SK-N-SH (cell line): ENCODE results near the gene CYP2D6. TPM values are rescaled to one million over a fixed set of nuclear protein-coding genes. Genes with fewer than 3 reads are reported as not detected.

Source experiments
- CTCF ChIA-PET: fragments of 300-600, 350-600 bp; formaldehyde crosslinking; extraction: SDS; loops from one replicate; lab custom pipeline; 2021; lab: Yijun Ruan, JAX
- POLR2A ChIA-PET: fragments of 350-600 bp; sonication (Branson Sonifier 250); formaldehyde crosslinking; extraction: SDS; loops from one replicate; lab custom pipeline; 2020; ENCODE audit warnings: antibody characterized with exemption, inconsistent platforms; lab: Yijun Ruan, JAX
- DNase-seq: peaks from one replicate; pipeline ENCODE4 v3.0.0; 2012
- H2AFZ ChIP-seq: fragments of 200-600 bp; sonication (generic); 2 replicates; pipeline ENCODE4 v1.8.1; 2016; ENCODE audit warnings: antibody characterized with exemption, mild to moderate bottlenecking, low read depth
- H3F3A ChIP-seq: fragments of 200-600 bp; sonication (generic); replicated peaks from 2 replicates; pipeline ENCODE3; 2016; ENCODE audit warnings: antibody characterized with exemption, mild to moderate bottlenecking; ENCODE audit not compliant: insufficient read depth
- H3K27ac ChIP-seq, 2 experiments: fragments of 200-500 bp in 1 of 2; fragments of 200-600 bp in 1 of 2; sonication (Bioruptor generic) in 1 of 2; sonication (generic), shearing (Covaris generic) in 1 of 2; 2 replicates each; pipeline versions ENCODE4 v1.5.1 to v1.6.1; 2014 to 2016; ENCODE audit warnings: low read depth in 2 of 2, inconsistent platforms in 1 of 2, low read length in 1 of 2, mild to moderate bottlenecking in 1 of 2, mixed read lengths in 1 of 2
- H3K27me3 ChIP-seq: fragments of 200-600 bp; sonication (generic), shearing (Covaris generic); 2 replicates; pipeline ENCODE4 v1.6.1; 2016; ENCODE audit warnings: mixed run types; ENCODE audit not compliant: insufficient read depth
- H3K36me3 ChIP-seq, 2 experiments: fragments of 200-500 bp in 1 of 2; fragments of 200-600 bp in 1 of 2; sonication (Bioruptor generic) in 1 of 2; sonication (generic) in 1 of 2; replicated peaks in 1 of 2; 2 replicates each; pipeline versions ENCODE3 to v1.5.1; 2014 to 2016; ENCODE audit warnings: low read length in 1 of 2, mild to moderate bottlenecking in 1 of 2; ENCODE audit not compliant: insufficient read depth in 2 of 2, control insufficient read depth in 1 of 2
- H3K4me1 ChIP-seq, 2 experiments: fragments of 200-500 bp in 1 of 2; fragments of 200-600 bp in 1 of 2; sonication (Bioruptor generic) in 1 of 2; sonication (generic), shearing (Covaris generic) in 1 of 2; 2 replicates each; pipeline versions ENCODE4 v1.5.1 to v1.6.1; 2014 to 2016; ENCODE audit warnings: low read depth in 1 of 2, low read length in 1 of 2, mixed run types in 1 of 2; ENCODE audit not compliant: insufficient read depth in 2 of 2, control insufficient read depth in 1 of 2
- H3K4me2 ChIP-seq: fragments of 200-600 bp; sonication (generic), shearing (Covaris generic); 2 replicates; pipeline ENCODE4 v1.6.1; 2017; ENCODE audit warnings: mixed run types
- H3K4me3 ChIP-seq, 2 experiments: fragments of 200-500 bp in 1 of 2; fragments of 200-600 bp in 1 of 2; sonication (Bioruptor generic) in 1 of 2; sonication (generic), shearing (Covaris generic) in 1 of 2; 2 replicates each; pipeline versions ENCODE4 v1.5.1 to v1.8.1; 2014 to 2016; ENCODE audit warnings: low read depth in 2 of 2, inconsistent platforms in 1 of 2, low read length in 1 of 2, mild to moderate bottlenecking in 1 of 2, mixed read lengths in 1 of 2, moderate library complexity in 1 of 2
- H3K79me2 ChIP-seq: fragments of 200-600 bp; sonication (generic); 2 replicates; pipeline ENCODE4 v1.8.1; 2017; ENCODE audit warnings: mild to moderate bottlenecking; ENCODE audit not compliant: insufficient read depth
- H3K9ac ChIP-seq: fragments of 200-600 bp; sonication (generic); 2 replicates; pipeline ENCODE4 v1.6.1; 2017; ENCODE audit warnings: mixed run types
- H3K9me2 ChIP-seq: fragments of 200-600 bp; sonication (generic); 2 replicates; pipeline ENCODE4 v1.6.1; 2017; ENCODE audit warnings: mixed run types
- H3K9me3 ChIP-seq: fragments of 200-600 bp; sonication (generic); 2 replicates; pipeline ENCODE4 v1.6.1; 2017; ENCODE audit warnings: mixed run types, mild to moderate bottlenecking, moderate library complexity
- H4K20me1 ChIP-seq: fragments of 200-600 bp; sonication (generic); 2 replicates; pipeline ENCODE4 v1.6.1; 2017; ENCODE audit warnings: mild to moderate bottlenecking, mixed run types; ENCODE audit not compliant: insufficient read depth
- CHD2 ChIP-seq: fragments of 150-350 bp; IDR thresholded peaks from 2 replicates; pipeline ENCODE4 v1.6.1; 2018; ENCODE audit warnings: low read length; ENCODE audit not compliant: partially characterized antibody
- ELF1 ChIP-seq: IDR thresholded peaks from 2 replicates; pipeline ENCODE4 v1.4.0; 2012
- EP300 ChIP-seq, 2 experiments: IDR thresholded peaks; 2 replicates each; pipeline versions ENCODE4 v1.4.0 to v1.6.1; 2012; ENCODE audit warnings: borderline replicate concordance in 1 of 2, low read depth in 1 of 2, low read length in 1 of 2
- GABPA ChIP-seq: IDR thresholded peaks from 2 replicates; pipeline ENCODE4 v1.4.0; 2012; ENCODE audit warnings: low read depth, mild to moderate bottlenecking
- GATA2 ChIP-seq: sonication (generic); formaldehyde crosslinking; IDR thresholded peaks from 2 replicates; pipeline ENCODE4 v1.5.0; 2020; ENCODE audit warnings: mild to moderate bottlenecking, missing genetic modification reagents
- IRF3 ChIP-seq: fragments of 150-350 bp; IDR thresholded peaks from 2 replicates; pipeline ENCODE4 v1.6.1; 2016; ENCODE audit warnings: mild to moderate bottlenecking, low read depth, low read length
- MAX ChIP-seq: IDR thresholded peaks from 2 replicates; pipeline ENCODE4 v1.4.0; 2012; ENCODE audit warnings: low read depth
- NFIC ChIP-seq: IDR thresholded peaks from 2 replicates; pipeline ENCODE4 v1.4.0; 2012; ENCODE audit warnings: borderline replicate concordance
- POLR2AphosphoS5 ChIP-seq: IDR thresholded peaks from 2 replicates; pipeline ENCODE4 v1.6.1; 2012; ENCODE audit warnings: low read depth, low read length
- RAD21 ChIP-seq: IDR thresholded peaks from 2 replicates; pipeline ENCODE4 v1.6.1; 2012; ENCODE audit warnings: mild to moderate bottlenecking, low read length
- RCOR1 ChIP-seq: fragments of 150-350 bp; IDR thresholded peaks from 2 replicates; pipeline ENCODE4 v1.6.1; 2017; ENCODE audit warnings: antibody characterized with exemption, low read length
- RXRA ChIP-seq: IDR thresholded peaks from 2 replicates; pipeline ENCODE4 v1.4.0; 2012; ENCODE audit warnings: low read depth, mild to moderate bottlenecking, borderline replicate concordance
- SIN3A ChIP-seq: IDR thresholded peaks from 2 replicates; pipeline ENCODE4 v1.6.1; 2012; ENCODE audit warnings: low read depth, mild to moderate bottlenecking, low read length, moderate library complexity, borderline replicate concordance
- SMC3 ChIP-seq: IDR thresholded peaks from 2 replicates; pipeline ENCODE4 v1.6.1; 2012; ENCODE audit warnings: low read depth, low read length, improper control_type of control experiment
- TAF1 ChIP-seq: IDR thresholded peaks from 2 replicates; pipeline ENCODE4 v1.6.1; 2012; ENCODE audit warnings: low read depth, mild to moderate bottlenecking, low read length, moderate library complexity, borderline replicate concordance
- USF1 ChIP-seq: IDR thresholded peaks from 2 replicates; pipeline ENCODE4 v1.4.0; 2012; ENCODE audit warnings: low read depth, borderline replicate concordance
- USF2 ChIP-seq: fragments of 150-350 bp; IDR thresholded peaks from 2 replicates; pipeline ENCODE4 v1.6.1; 2017; ENCODE audit warnings: antibody characterized with exemption, low read length, low read depth, borderline replicate concordance
- YY1 ChIP-seq: IDR thresholded peaks from 2 replicates; pipeline ENCODE4 v1.4.0; 2012; ENCODE audit warnings: low read depth, mild to moderate bottlenecking
- WGBS: methylation state at CpG from one replicate; pipeline ENCODE4 v1.1.6; 2017; ENCODE audit warnings: low lambda C conversion rate; 5-methylcytosine and 5-hydroxymethylcytosine counted together
- polyA plus RNA-seq, 3 experiments: library from polyadenylated mRNA; depleted of rRNA; stranded (reverse); fragments of >200 nt; gene quantifications; 2 replicates each; pipeline ENCODE4 v1.2.3, GENCODE V29; 2012

The CYP2D6 gene
- polyA plus RNA-seq, 1 of the 3 experiments (the other 2 are of a cell fraction): 0.26 TPM

GRCh38 chr22:42164901-42165300, 34.3 kb upstream of the CYP2D6 start:
- no peaks in the 10 kb centered on the region for H3K79me2 ChIP-seq
- H3K9me2 ChIP-seq: no peaks in the 10 kb centered on the region
- H3K4me1 ChIP-seq: no peaks in the 10 kb centered on the region; a peak in 1 of 4 replicates
- POLR2A ChIA-PET: no interaction called here
- H3K36me3 ChIP-seq: no peaks in the 10 kb centered on the region
- TF ChIP-seq CHD2 (no peak), EP300 (IDR thresholded peaks at IDR 0.05; ENCODE audit: borderline replicate concordance in 1 of 2, low read depth in 1 of 2, low read length in 1 of 2) (no peak), GABPA (no peak), IRF3 (no peak), TAF1 (no peak), RXRA (no peak)
- WGBS: 88% methylated on average over 2 of the region's 5 CpGs
- no peaks in the 10 kb centered on the region for H3K27me3 ChIP-seq
- H3K27ac ChIP-seq: no peak overlapping the region; a peak in 1 of 4 replicates
- H3K9ac ChIP-seq: no peak overlapping the region
- no peak overlapping the region for H3K4me3 ChIP-seq
- H3K9me3 ChIP-seq: no peaks in the 10 kb centered on the region
- no peak overlapping the region for H3K4me2 ChIP-seq
- H3F3A ChIP-seq: no peaks in the 10 kb centered on the region
- no peak for DNase-seq
- peaks cover 6% of the 10 kb centered on the region; the same call in 1 of the 2 replicates for H4K20me1 ChIP-seq
- CTCF ChIA-PET: interaction anchor here (1.3 kb wide), 1 partner anchor 235 kb away, joined by 3 read pairs; no protein-coding TSS in a partner anchor
- no peak overlapping the region for H2AFZ ChIP-seq

GRCh38 chr22:42163515-42163914, 32.9 kb upstream of the CYP2D6 start:
- CTCF ChIA-PET: interaction anchor here (0.7 kb wide), 1 partner anchor 11 kb away, joined by 3 read pairs; no protein-coding TSS in a partner anchor
- H3K27me3 ChIP-seq: no peaks in the 10 kb centered on the region
- H3F3A ChIP-seq: no peaks in the 10 kb centered on the region
- 94% methylated on average over 2 of the region's 11 CpGs for WGBS
- H3K4me1 ChIP-seq: no peaks in the 10 kb centered on the region
- no peaks in the 10 kb centered on the region for H3K9me3 ChIP-seq
- H3K4me2 ChIP-seq: no peak overlapping the region
- H3K9me2 ChIP-seq: no peaks in the 10 kb centered on the region
- H3K27ac ChIP-seq: no peak overlapping the region
- H2AFZ ChIP-seq: no peak overlapping the region
- no peaks in the 10 kb centered on the region for H3K36me3 ChIP-seq
- TF ChIP-seq POLR2AphosphoS5 (no peak), RCOR1 (no peak), USF2 (no peak), NFIC (no peak), USF1 (no peak), EP300 (IDR thresholded peaks at IDR 0.05; ENCODE audit: borderline replicate concordance in 1 of 2, low read depth in 1 of 2, low read length in 1 of 2) (no peak), SIN3A (no peak), CHD2 (no peak), RAD21 (no peak), ELF1 (no peak), SMC3 (no peak), YY1 (no peak), GATA2 (CRISPR knock-in tag) (no peak), MAX (no peak)
- no peak overlapping the region for H3K9ac ChIP-seq
- H3K4me3 ChIP-seq: no peak overlapping the region
- POLR2A ChIA-PET: no interaction called here
- no peaks in the 10 kb centered on the region for H3K79me2 ChIP-seq
- no peaks in the 10 kb centered on the region for H4K20me1 ChIP-seq
- DNase-seq: no peak
